Erythroblast (primary cell): ENCODE data around the gene TARM1.

Experiments
- GATA1 ChIP-seq: IDR thresholded peaks from 2 replicates; pipeline ENCODE4 v1.6.1; 2011; ENCODE audit warnings: low read depth, mild to moderate bottlenecking, control low read depth, low read length, moderate library complexity
- POLR2A ChIP-seq: IDR thresholded peaks from 2 replicates; pipeline ENCODE4 v1.6.1; 2011; ENCODE audit warnings: mild to moderate bottlenecking, low read length

DNA sequence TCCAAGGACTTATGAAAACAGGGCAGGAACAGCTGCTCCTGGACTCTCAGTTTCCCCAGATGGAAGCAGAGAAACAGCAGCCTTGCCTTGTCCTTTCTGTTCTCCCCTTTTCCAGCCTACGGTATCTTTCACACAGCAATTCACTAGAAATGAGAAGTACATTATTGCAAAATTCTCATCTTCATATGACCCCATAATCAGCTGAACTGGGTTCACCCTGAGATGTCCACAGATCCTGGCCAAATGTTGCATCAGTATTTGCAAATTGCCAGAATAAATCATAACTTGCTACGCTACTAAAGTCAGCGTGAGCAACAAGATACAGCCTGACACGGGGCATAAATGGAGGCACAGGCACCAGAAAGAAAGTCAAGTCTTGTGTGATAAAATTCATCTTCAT lies 33.5 kb downstream of the TARM1 start:
- TF ChIP-seq POLR2A: no peak
- TF ChIP-seq GATA1: no peak
